Mesenchymal stem cell (in vitro differentiated cells and primary cell): Measurements from ENCODE around the gene TANC2. TPM values are rescaled to one million over a fixed set of nuclear protein-coding genes. Genes with fewer than 3 reads are reported as not detected.

ENCODE experiments used
- DNase-seq: peaks from one replicate; pipeline ENCODE4 v3.0.0-alpha.2; 2013
- H2AFZ ChIP-seq: one replicate; pipeline ENCODE4 v1.6.1; 2013; ENCODE audit warnings: low read depth, mild to moderate bottlenecking, control low read depth, inconsistent platforms, low read length, moderate library complexity
- H2AK5ac ChIP-seq: 2 replicates; pipeline ENCODE4 v1.6.1; 2013; ENCODE audit warnings: low read length, moderate library complexity, mild to moderate bottlenecking, inconsistent platforms; ENCODE audit not compliant: severe bottlenecking
- H2BK120ac ChIP-seq: one replicate; pipeline ENCODE4 v1.6.1; 2013; ENCODE audit warnings: low read depth, mild to moderate bottlenecking, inconsistent platforms, low read length, moderate library complexity
- H2BK12ac ChIP-seq, 2 experiments: one replicate each; pipeline ENCODE4 v1.6.1; 2013; ENCODE audit warnings: inconsistent platforms in 2 of 2, low read length in 2 of 2, mild to moderate bottlenecking in 2 of 2, moderate library complexity in 2 of 2, control low read depth in 1 of 2
- H2BK15ac ChIP-seq: one replicate; pipeline ENCODE4 v1.6.1; 2013; ENCODE audit warnings: mild to moderate bottlenecking, low read depth, inconsistent platforms; ENCODE audit not compliant: poor library complexity, severe bottlenecking
- H2BK5ac ChIP-seq: 2 replicates; pipeline ENCODE4 v1.6.1; 2013; ENCODE audit warnings: low read depth, mild to moderate bottlenecking, low read length, control low read depth, inconsistent platforms; ENCODE audit not compliant: poor library complexity, severe bottlenecking
- H3K14ac ChIP-seq, 2 experiments: one replicate each; pipeline ENCODE4 v1.6.1; 2013; ENCODE audit warnings: inconsistent platforms in 2 of 2, low read length in 2 of 2, control low read depth in 1 of 2, mild to moderate bottlenecking in 1 of 2, moderate library complexity in 1 of 2
- H3K18ac ChIP-seq, 2 experiments: one replicate each; pipeline ENCODE4 v1.6.1; 2013; ENCODE audit warnings: inconsistent platforms in 2 of 2, low read length in 2 of 2, control low read depth in 1 of 2, low read depth in 1 of 2, mild to moderate bottlenecking in 1 of 2
- H3K23ac ChIP-seq, 2 experiments: one replicate each; pipeline ENCODE4 v1.6.1; 2013; ENCODE audit warnings: inconsistent platforms in 2 of 2, low read length in 2 of 2, mild to moderate bottlenecking in 2 of 2, moderate library complexity in 2 of 2, control low read depth in 1 of 2
- H3K27ac ChIP-seq: 2 replicates; pipeline ENCODE4 v1.5.1; 2013; ENCODE audit warnings: mild to moderate bottlenecking, moderate library complexity, low read length, control low read depth, inconsistent platforms; ENCODE audit not compliant: poor library complexity, severe bottlenecking
- H3K27me3 ChIP-seq, 2 experiments: 2 replicates each; pipeline versions ENCODE4 v1.6.1 to v1.7.0; 2013; ENCODE audit warnings: low read length in 2 of 2, mild to moderate bottlenecking in 2 of 2, moderate library complexity in 2 of 2, control low read depth in 1 of 2, inconsistent platforms in 1 of 2; ENCODE audit not compliant: control insufficient read depth in 1 of 2, insufficient read depth in 1 of 2
- H3K36me3 ChIP-seq, 2 experiments: 2 replicates each; pipeline versions ENCODE4 v1.6.1 to v1.7.0; 2013; ENCODE audit warnings: low read length in 2 of 2, control low read depth in 1 of 2, inconsistent platforms in 1 of 2, low read depth in 1 of 2, mild to moderate bottlenecking in 1 of 2; ENCODE audit not compliant: insufficient read depth in 2 of 2, control insufficient read depth in 1 of 2
- H3K4ac ChIP-seq, 2 experiments: one replicate each; pipeline ENCODE4 v1.6.1; 2013; ENCODE audit warnings: inconsistent platforms in 2 of 2, low read length in 2 of 2, mild to moderate bottlenecking in 2 of 2, moderate library complexity in 2 of 2, control low read depth in 1 of 2, low read depth in 1 of 2
- H3K4me1 ChIP-seq: 2 replicates; pipeline ENCODE4 v1.6.1; 2013; ENCODE audit warnings: low read depth, low read length, control low read depth; ENCODE audit not compliant: control insufficient read depth, insufficient read depth
- H3K4me2 ChIP-seq: 2 replicates; pipeline ENCODE4 v1.6.1; 2013; ENCODE audit warnings: low read length, mild to moderate bottlenecking, inconsistent platforms; ENCODE audit not compliant: poor library complexity, severe bottlenecking
- H3K4me3 ChIP-seq, 2 experiments: 2 replicates each; pipeline versions ENCODE4 v1.5.1 to v1.7.0; 2013; ENCODE audit warnings: low read length in 2 of 2, mild to moderate bottlenecking in 2 of 2, control low read depth in 1 of 2, low read depth in 1 of 2; ENCODE audit not compliant: insufficient read depth in 1 of 2
- H3K79me1 ChIP-seq: replicated peaks from 2 replicates; pipeline ENCODE4 v1.6.1; 2013; ENCODE audit warnings: mild to moderate bottlenecking, control low read depth, low read length, inconsistent platforms; ENCODE audit not compliant: poor library complexity, severe bottlenecking
- H3K9ac ChIP-seq: 2 replicates; pipeline ENCODE4 v1.7.0; 2013; ENCODE audit warnings: mild to moderate bottlenecking, low read length, moderate library complexity
- H3K9me3 ChIP-seq: 2 replicates; pipeline ENCODE4 v1.7.0; 2013; ENCODE audit warnings: mild to moderate bottlenecking, low read length; ENCODE audit not compliant: control insufficient read depth
- H4K8ac ChIP-seq: one replicate; pipeline ENCODE4 v1.6.1; 2013; ENCODE audit warnings: inconsistent platforms, mild to moderate bottlenecking, low read length, moderate library complexity
- H4K91ac ChIP-seq: one replicate; pipeline ENCODE4 v1.6.1; 2013; ENCODE audit warnings: mild to moderate bottlenecking, low read length, inconsistent platforms
- WGBS: methylation state at CpG from one replicate; pipeline ENCODE4 v1.1.7; 2013; ENCODE audit warnings: mixed read lengths; 5-methylcytosine and 5-hydroxymethylcytosine counted together
- small RNA-seq: library from polyadenylated mRNA; stranded (forward); fragments of <200 nt; extraction: miRNeasy Mini kit (QIAGEN cat#:217004); gene quantifications from one replicate; pipeline ENCODE3, GENCODE V24; 2013; ENCODE audit warnings: low read depth

The TANC2 gene

GRCh38 chr17:63015824-63016223, 49.8 kb downstream of the TANC2 start:
- Histone ChIP-seq H3K14ac (no peak overlapping the region), H3K4ac (no peak overlapping the region), H2AK5ac (no peak overlapping the region), H4K8ac (no peak overlapping the region), H3K4me2 (no peak overlapping the region), H3K79me1 (peaks cover 12% of the 10 kb centered on the region), H2BK15ac (no peak overlapping the region), H3K4me3 (no peak overlapping the region), H3K27ac (no peak overlapping the region), H2BK12ac (no peak overlapping the region), H2BK120ac (no peak overlapping the region), H3K9me3 (peaks cover 2% of the 10 kb centered on the region), H3K9ac (no peak overlapping the region), H3K4me1 (peaks cover 1% of the 10 kb centered on the region), H3K23ac (no peak overlapping the region), H3K18ac (no peak overlapping the region), H2AFZ (no peak overlapping the region), H4K91ac (no peak overlapping the region), H3K27me3 (no peaks in the 10 kb centered on the region), H2BK5ac (no peak overlapping the region), H3K36me3 (peaks cover 1 to 2% of the 10 kb centered on the region in 2 experiments)
- 99% methylated on average over 3 of the region's 4 CpGs for WGBS
- no peak for DNase-seq

Small RNAs within 50 kb of the gene (small RNA-seq; reads per million reads assigned to genes)
- not detected for gene MIR633
